HUES64 (cell line): ENCODE results near the gene BCR.

Experiments
- H3K27ac ChIP-seq: 2 replicates; pipeline ENCODE4 v1.7.0; 2013; ENCODE audit warnings: low read depth, low read length, inconsistent platforms
- H3K27me3 ChIP-seq: 2 replicates; pipeline ENCODE4 v1.6.1; 2013; ENCODE audit warnings: mild to moderate bottlenecking, low read length; ENCODE audit not compliant: insufficient read depth
- H3K36me3 ChIP-seq: 2 replicates; pipeline ENCODE4 v1.6.1; 2013; ENCODE audit warnings: mild to moderate bottlenecking, low read length; ENCODE audit not compliant: insufficient read depth
- H3K4me1 ChIP-seq: 2 replicates; pipeline ENCODE4 v1.6.1; 2013; ENCODE audit warnings: mild to moderate bottlenecking, low read length, moderate library complexity; ENCODE audit not compliant: insufficient read depth
- H3K4me3 ChIP-seq: 2 replicates; pipeline ENCODE4 v1.5.1; 2013; ENCODE audit warnings: mild to moderate bottlenecking, low read length, moderate library complexity
- H3K9ac ChIP-seq: 2 replicates; pipeline ENCODE4 v1.6.1; 2013; ENCODE audit warnings: mild to moderate bottlenecking, low read depth, low read length
- H3K9me3 ChIP-seq: 2 replicates; pipeline ENCODE4 v1.6.1; 2013; ENCODE audit warnings: low read depth, low read length; ENCODE audit not compliant: insufficient read depth
- WGBS: fragments of 150-250, 120-280 bp; methylation state at CpG from one replicate; pipeline ENCODE4 v1.1.7; 2013; ENCODE audit warnings: missing lambda C conversion rate; 5-methylcytosine and 5-hydroxymethylcytosine counted together

BCR gene

GRCh38 chr22:23226497-23226850, 46.2 kb downstream of the BCR start:
- Histone ChIP-seq H3K27ac (no peak overlapping the region), H3K36me3 (no peaks in the 10 kb centered on the region; the same call in 1 of the 2 replicates), H3K9ac (no peak overlapping the region), H3K4me1 (peaks cover 43% of the 10 kb centered on the region), H3K9me3 (peaks cover 17% of the 10 kb centered on the region), H3K4me3 (no peak overlapping the region), H3K27me3 (no peaks in the 10 kb centered on the region)

GRCh38 chr22:23227380-23227779, 47.1 kb downstream of the BCR start:
- peaks cover 51% of the 10 kb centered on the region for H3K4me1 ChIP-seq
- no peaks in the 10 kb centered on the region; the same call in 1 of the 2 replicates for H3K36me3 ChIP-seq
- H3K4me3 ChIP-seq: no peak overlapping the region
- WGBS: 94% methylated on average over 1 of the region's 1 CpG
- H3K9me3 ChIP-seq: peaks cover 17% of the 10 kb centered on the region
- no peak overlapping the region for H3K9ac ChIP-seq
- H3K27ac ChIP-seq: no peak overlapping the region
- no peaks in the 10 kb centered on the region for H3K27me3 ChIP-seq

GRCh38 chr22:23228503-23228902, 48.2 kb downstream of the BCR start:
- Histone ChIP-seq H3K9me3 (peaks cover 17% of the 10 kb centered on the region), H3K27me3 (no peaks in the 10 kb centered on the region), H3K4me1 (peaks cover 57% of the 10 kb centered on the region), H3K9ac (no peak overlapping the region), H3K27ac (no peak overlapping the region; the same call in 1 of the 2 replicates), H3K4me3 (no peak overlapping the region), H3K36me3 (no peaks in the 10 kb centered on the region; the same call in 1 of the 2 replicates)
- WGBS: 100% methylated on average over 1 of the region's 2 CpGs

GRCh38 chr22:23229646-23230045, 49.3 kb downstream of the BCR start:
- H3K27ac ChIP-seq: peak overlapping the region; percentile 82
- peaks cover 54% of the 10 kb centered on the region for H3K4me1 ChIP-seq
- H3K27me3 ChIP-seq: no peaks in the 10 kb centered on the region
- peak overlapping the region; percentile 39; the same call in 1 of the 2 replicates for H3K9ac ChIP-seq
- peaks cover 17% of the 10 kb centered on the region for H3K9me3 ChIP-seq
- H3K4me3 ChIP-seq: no peak overlapping the region
- 53% methylated on average over 4 of the region's 4 CpGs for WGBS
- no peaks in the 10 kb centered on the region; the same call in 1 of the 2 replicates for H3K36me3 ChIP-seq

GRCh38 chr22:23230348-23231068, 50.2 kb downstream of the BCR start:
- Histone ChIP-seq H3K4me3 (0 out of 2 replicates have a peak overlapping the region, but pooled peaks have one; percentile 15), H3K9me3 (peaks cover 17% of the 10 kb centered on the region), H3K27ac (peak overlapping the region; percentile 82), H3K4me1 (peaks cover 47% of the 10 kb centered on the region), H3K9ac (peak overlapping the region; percentile 39), H3K36me3 (no peaks in the 10 kb centered on the region; the same call in 1 of the 2 replicates), H3K27me3 (no peaks in the 10 kb centered on the region)
- 39% methylated on average over 9 of the region's 10 CpGs for WGBS

GRCh38 chr22:23231471-23232093, 51.3 kb downstream of the BCR start:
- Histone ChIP-seq H3K4me3 (no peak overlapping the region), H3K9me3 (peaks cover 17% of the 10 kb centered on the region), H3K27ac (peak overlapping the region; percentile 40; the same call in 1 of the 2 replicates), H3K27me3 (no peaks in the 10 kb centered on the region), H3K36me3 (no peaks in the 10 kb centered on the region; the same call in 1 of the 2 replicates), H3K4me1 (peaks cover 46% of the 10 kb centered on the region), H3K9ac (no peak overlapping the region)
- WGBS: 93% methylated on average over 4 of the region's 5 CpGs

- peaks cover 17% of the 10 kb centered on the region for H3K9me3 ChIP-seq
- WGBS: 91% methylated on average over 9 of the region's 9 CpGs
- H3K4me1 ChIP-seq: peaks cover 52% of the 10 kb centered on the region
Observed at GRCh38 chr22:23232094-23232905, 52.0 kb downstream of the BCR start.

GRCh38 chr22:23233084-23233531, 52.8 kb downstream of the BCR start:
- Histone ChIP-seq H3K36me3 (no peaks in the 10 kb centered on the region), H3K4me3 (no peak overlapping the region), H3K27me3 (no peaks in the 10 kb centered on the region), H3K4me1 (peaks cover 58% of the 10 kb centered on the region), H3K27ac (no peak overlapping the region), H3K9ac (no peak overlapping the region), H3K9me3 (peaks cover 11% of the 10 kb centered on the region)
- WGBS: 89% methylated on average over 11 of the region's 11 CpGs

More at GRCh38 chr22:23232094-23232905, 52.0 kb downstream of the BCR start:
- no peaks in the 10 kb centered on the region for H3K27me3 ChIP-seq
- H3K4me3 ChIP-seq: no peak overlapping the region
- H3K27ac ChIP-seq: 0 out of 2 replicates have a peak overlapping the region, but pooled peaks have one; percentile 40
- no peaks in the 10 kb centered on the region; the same call in 1 of the 2 replicates for H3K36me3 ChIP-seq
- H3K9ac ChIP-seq: no peak overlapping the region

- no peaks in the 10 kb centered on the region for H3K27me3 ChIP-seq
Observed at GRCh38 chr22:23233752-23234408, 53.6 kb downstream of the BCR start.

GRCh38 chr22:23234409-23235161, 54.3 kb downstream of the BCR start:
- H3K36me3 ChIP-seq: no peaks in the 10 kb centered on the region
- peaks cover 51% of the 10 kb centered on the region for H3K4me1 ChIP-seq
- H3K9ac ChIP-seq: no peak overlapping the region
- no peak overlapping the region for H3K27ac ChIP-seq
- H3K4me3 ChIP-seq: no peak overlapping the region
- no peaks in the 10 kb centered on the region for H3K9me3 ChIP-seq
- no peaks in the 10 kb centered on the region for H3K27me3 ChIP-seq
- WGBS: 95% methylated on average over 19 of the region's 19 CpGs

More at GRCh38 chr22:23233752-23234408, 53.6 kb downstream of the BCR start:
- 93% methylated on average over 10 of the region's 10 CpGs for WGBS
- no peak overlapping the region for H3K27ac ChIP-seq
- H3K36me3 ChIP-seq: no peaks in the 10 kb centered on the region
- no peak overlapping the region for H3K9ac ChIP-seq
- H3K9me3 ChIP-seq: peaks cover 3% of the 10 kb centered on the region
- H3K4me3 ChIP-seq: no peak overlapping the region
- peaks cover 58% of the 10 kb centered on the region for H3K4me1 ChIP-seq
